GM12873 (cell line): ENCODE measurements around the gene MAP2K5.

ENCODE experiments used
- CTCF ChIP-seq: IDR thresholded peaks from 2 replicates; pipeline ENCODE4 v1.5.1; 2012; ENCODE audit warnings: low read depth, mild to moderate bottlenecking, moderate library complexity, low read length, control low read depth; ENCODE audit not compliant: insufficient read depth; ENCODE audit errors: missing control alignments

Gene MAP2K5

DNA sequence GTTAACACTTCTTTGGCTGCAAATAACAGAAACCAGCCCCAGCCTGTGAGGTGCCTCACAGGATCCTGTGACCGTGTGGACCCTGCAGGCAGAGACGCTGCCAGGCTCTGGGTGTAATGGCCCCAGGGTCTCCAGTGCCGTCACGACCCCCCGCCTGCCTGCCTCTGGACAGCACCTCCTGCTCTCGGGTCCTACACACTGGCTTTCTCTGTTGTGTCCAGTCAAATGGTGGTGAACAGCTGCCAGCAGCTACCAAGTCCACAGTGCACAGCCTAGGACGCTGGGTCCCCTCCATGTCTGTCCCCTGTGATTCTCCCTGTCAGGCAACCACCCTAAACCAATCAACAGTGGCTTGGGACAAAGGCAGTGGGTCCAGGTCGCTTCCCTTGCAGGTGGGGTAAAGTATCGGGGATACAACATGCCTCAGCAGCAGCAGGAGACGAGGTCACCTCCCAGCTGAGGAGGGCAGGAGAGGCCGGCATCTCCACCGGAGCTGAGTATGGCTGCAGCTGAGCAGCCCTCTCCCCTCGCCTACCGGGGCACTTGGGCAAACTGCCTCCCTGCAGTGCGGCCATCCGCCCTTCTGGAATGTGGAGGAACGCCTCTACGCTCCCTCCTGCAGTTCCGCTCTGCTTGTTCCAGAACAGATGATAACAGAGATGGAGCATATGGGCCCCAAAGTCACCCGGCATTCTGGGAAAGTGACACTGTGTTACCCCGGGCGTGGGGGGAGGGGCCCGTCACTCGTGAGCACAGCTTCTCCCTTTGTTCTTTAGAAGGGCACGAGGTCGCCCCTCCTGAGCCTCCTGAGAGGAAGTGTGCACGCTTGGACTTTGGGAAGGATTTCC, 261.7 kb downstream of the MAP2K5 start:
- TF ChIP-seq CTCF: no peak

DNA sequence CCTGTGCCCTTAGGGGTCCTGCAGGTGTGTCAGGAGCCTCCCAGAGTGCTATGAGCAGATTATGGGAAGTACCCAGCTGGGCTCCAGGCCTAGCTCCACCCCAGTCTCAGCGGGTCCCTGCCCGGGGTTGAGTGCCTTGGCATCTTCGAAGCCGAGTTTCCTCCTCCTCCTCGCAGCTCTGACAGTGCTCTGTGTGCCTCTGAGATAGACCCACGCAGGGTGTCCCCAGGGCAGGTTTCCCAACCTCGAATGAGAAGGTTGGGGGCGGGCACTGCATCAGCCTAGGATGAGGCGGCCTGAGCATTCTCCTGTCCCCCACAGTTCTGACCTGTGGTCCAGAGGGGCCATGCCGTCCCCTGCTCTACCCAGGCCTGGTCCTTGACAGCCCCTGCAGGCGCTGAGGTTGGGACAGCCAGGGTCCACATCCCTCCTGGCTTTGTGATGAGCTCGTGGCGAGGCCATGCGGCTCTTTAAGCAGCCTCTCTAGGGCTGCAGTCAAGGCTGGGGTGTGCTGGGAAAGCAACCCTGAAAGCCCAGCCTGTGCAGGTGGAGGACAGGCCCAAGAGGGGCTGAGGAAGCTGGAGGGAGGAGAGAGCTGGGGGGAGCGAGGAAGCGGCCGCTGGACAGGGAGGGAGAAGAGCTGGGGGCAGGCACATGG, 262.6 kb downstream of the MAP2K5 start:
- TF ChIP-seq CTCF: no peak

DNA sequence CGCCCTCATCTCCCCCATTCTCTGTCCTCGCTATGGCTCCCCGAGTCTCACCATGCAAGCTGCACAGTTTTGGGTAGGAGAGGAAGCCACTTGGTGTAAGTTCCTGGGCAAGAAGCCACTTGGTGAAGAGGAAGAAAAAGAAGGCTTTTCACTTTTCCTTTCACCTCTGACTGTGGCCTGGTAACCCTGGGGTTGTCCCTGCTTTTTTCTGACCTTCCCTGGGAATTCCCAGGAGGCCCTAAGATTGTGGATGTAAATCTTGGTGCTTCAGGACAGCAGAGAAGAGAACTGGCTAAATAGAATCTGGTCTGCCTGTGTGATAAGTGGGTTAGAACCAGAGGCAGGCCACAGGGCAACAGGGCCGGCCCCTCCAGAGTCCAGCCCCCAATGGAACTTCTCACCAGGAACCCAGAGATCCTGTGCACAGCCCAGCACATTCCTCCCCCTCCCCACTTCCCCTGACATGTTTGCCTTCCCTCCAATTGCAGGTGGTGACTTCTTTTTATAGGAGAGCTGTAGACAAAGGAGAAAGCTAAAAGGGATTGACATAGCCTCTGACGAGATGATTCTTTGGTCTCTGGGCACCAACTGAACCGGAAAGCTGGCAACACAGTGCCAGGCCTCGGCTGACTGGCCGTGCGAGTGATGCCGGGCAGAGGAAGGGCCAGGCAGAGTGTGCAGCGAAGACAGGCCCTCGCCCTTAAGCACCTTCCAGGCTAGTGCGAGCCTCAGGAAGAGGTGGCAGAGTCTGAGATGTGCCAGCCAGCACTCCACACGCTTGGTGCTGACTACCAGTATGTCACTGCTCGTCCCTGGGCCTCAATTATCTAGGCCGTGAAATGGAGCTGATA, 263.4 kb downstream of the MAP2K5 start:
- TF ChIP-seq CTCF: no peak

- TF ChIP-seq CTCF: no peak
Measured at GRCh38 chr15:67806536-67806935, 264.0 kb downstream of the MAP2K5 start.

DNA sequence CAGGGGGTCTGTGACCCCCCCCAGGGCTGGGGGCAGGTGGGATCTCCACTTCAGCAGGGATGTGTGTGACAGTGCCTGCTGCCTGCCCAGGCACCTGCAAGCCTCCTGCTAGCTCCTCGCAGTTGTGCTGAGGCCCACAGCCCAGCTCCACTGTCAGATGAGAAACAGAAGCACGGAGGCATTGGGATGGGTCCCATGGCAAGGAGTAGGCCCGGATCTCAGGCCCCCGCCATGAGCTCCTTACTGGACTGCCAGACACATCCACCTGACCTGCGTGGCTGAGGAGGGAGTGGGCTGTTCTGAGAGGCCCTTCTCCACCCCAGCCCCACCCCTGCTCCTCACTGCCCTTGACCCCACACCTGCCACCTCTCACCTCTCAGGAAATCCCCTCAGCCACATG, 264.6 kb downstream of the MAP2K5 start:
- TF ChIP-seq CTCF: no peak

DNA sequence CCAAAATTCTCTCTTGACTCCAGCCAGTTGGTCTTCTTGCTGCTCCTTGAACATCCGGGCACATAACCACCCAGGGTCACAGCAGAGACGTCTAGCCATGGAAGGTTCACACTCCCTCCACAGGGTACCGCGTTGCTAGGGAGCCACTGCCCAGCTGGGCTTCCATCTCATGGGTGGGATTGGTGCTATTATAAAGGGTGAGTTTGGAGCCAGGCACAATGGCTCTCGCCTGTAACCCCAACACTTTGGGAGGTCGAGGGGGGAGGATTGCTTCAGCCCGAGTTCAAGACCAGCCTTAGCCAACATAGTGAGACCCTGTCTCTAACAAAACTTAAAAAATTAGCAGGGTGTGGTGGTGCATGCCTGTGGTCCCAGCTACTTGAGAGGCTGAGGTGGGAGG, 265.3 kb downstream of the MAP2K5 start:
- TF ChIP-seq CTCF: no peak

DNA sequence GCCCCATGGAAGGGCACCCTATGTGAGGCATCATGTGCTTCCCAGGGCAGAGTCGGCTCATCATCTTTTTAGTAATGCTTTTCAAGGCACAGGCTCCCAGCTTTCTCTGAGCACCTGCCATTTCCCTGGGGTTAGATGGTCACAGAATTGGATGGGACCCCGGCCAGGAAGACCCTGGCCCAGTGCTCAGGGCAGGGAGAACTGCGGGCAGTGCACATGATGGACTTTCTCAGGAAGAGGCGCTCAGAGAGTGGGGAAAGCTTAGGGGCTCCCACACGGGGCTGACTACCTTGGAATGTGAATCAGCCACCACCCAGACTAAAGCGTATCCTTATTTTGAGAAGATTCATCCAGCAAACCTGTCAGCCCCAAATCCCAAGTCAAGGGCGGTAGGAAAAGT, 266.3 kb downstream of the MAP2K5 start:
- TF ChIP-seq CTCF: no peak
